Measurements from ENCODE around the gene STARD13. TPM values are rescaled to one million over a fixed set of nuclear protein-coding genes. Genes with fewer than 3 reads are reported as not detected.
A peak's percentile ranks its signal among the peaks of the same experiment; 100 is the strongest.

STARD13 gene
- total RNA-seq, 6 experiments from 2014 or later = 7.0 to 16.1 (median 9.8) TPM

DNA sequence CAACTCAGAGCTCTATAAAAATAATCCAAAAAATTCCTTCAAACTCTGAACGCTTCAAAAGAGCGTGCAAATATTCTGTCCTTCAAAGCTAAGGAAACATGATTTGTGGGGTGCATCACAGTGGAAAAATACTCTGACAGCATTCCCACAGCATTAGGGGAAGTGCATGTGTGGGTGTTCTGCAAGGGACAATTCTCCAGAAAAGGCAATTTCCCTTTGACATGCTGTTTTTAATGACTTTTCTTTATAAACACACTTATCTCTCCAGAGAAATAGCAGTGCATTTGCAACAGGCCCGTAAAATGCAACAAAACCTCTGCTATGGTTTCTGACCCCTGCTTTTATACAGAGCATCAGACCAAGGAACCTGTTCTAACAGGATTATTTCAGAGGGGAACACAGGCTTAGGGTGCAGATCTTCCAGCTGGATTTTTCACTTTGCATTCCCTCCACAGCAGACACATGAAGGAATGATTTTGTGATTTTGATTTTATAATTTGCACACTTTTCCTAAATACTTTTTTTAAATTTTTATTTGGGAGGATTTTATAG is 226.7 kb downstream of the STARD13 start:
- DNase-seq (no peak), ATAC-seq (no peak)
- Histone ChIP-seq H3K36me3 (no peaks in the 10 kb centered on the region), H3K9me3 (no peaks in the 10 kb centered on the region), H3K4me1 (no peaks in the 10 kb centered on the region), H3K4me3 (no peak overlapping the region), H3K27me3 (no peaks in the 10 kb centered on the region), H3K27ac (no peak overlapping the region)
- TF ChIP-seq, protein P1, sequence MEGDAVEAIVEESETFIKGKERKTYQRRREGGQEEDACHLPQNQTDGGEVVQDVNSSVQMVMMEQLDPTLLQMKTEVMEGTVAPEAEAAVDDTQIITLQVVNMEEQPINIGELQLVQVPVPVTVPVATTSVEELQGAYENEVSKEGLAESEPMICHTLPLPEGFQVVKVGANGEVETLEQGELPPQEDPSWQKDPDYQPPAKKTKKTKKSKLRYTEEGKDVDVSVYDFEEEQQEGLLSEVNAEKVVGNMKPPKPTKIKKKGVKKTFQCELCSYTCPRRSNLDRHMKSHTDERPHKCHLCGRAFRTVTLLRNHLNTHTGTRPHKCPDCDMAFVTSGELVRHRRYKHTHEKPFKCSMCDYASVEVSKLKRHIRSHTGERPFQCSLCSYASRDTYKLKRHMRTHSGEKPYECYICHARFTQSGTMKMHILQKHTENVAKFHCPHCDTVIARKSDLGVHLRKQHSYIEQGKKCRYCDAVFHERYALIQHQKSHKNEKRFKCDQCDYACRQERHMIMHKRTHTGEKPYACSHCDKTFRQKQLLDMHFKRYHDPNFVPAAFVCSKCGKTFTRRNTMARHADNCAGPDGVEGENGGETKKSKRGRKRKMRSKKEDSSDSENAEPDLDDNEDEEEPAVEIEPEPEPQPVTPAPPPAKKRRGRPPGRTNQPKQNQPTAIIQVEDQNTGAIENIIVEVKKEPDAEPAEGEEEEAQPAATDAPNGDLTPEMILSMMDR (IDR thresholded peaks at IDR 0.05) = no peak
- no peak for TF ChIP-seq POLR2A (IDR thresholded peaks at IDR 0.05)
- intact Hi-C loops (cut with DNase I) = no loop called here
- 82% methylated on average over 3 of the region's 3 CpGs for WGBS (ENCODE audit: insufficient coverage, low coverage, low lambda C conversion rate, missing lambda C conversion rate)

DNA sequence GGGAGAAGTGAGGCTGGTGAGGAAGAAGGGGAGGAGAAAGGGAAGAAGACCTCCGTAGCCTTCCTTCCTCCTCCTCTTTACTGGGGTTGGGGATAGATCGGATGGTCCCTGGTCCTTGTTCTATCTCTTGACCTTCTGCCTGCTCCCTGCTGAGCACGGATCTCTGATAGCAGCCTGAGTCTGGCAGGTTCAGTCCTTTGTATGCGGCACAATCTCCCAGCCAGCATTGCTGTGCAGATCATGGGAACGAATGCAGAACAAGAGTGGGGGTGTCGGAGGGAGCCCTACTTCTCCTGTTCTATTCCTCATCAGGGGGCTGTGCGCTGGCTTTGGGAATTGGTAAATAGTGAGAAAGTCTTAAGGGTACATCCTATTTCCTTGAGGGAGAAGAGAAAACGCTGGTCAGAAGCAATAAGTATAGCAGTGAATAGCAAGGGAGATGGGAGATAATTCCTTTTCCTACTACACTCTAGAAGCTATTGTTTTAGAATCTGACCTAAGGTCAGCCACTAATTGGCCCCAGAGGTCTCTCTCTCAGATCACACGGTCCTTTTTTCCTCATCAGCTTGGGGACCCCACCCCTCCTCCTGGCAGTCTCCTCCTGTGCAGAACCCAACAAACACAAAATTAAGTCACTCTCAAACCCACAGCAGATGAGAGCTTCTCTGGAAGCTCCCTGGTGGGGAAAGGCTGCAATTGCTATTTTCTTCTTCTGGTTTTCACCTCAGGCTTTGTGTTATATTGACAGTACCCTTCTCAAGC is 228.4 kb downstream of the STARD13 start:
- TF ChIP-seq, protein P1 (IDR thresholded peaks at IDR 0.05) = peak in 3 of 4 donors; percentile 5 to 20 (median 16)
- TF ChIP-seq POLR2A (IDR thresholded peaks at IDR 0.05) = no peak
- H3K36me3 ChIP-seq = no peaks in the 10 kb centered on the region
- H3K4me1 ChIP-seq = no peaks in the 10 kb centered on the region
- DNase-seq (no peak), ATAC-seq (peak in 3 of 4 donors; percentile 21 to 37 (median 23))
- no peak overlapping the region for H3K4me3 ChIP-seq
- H3K27me3 ChIP-seq = no peaks in the 10 kb centered on the region
- WGBS (ENCODE audit: insufficient coverage, low coverage, low lambda C conversion rate, missing lambda C conversion rate) = 47% methylated on average over 8 of the region's 9 CpGs
- intact Hi-C loops (cut with DNase I) = no loop called here
- no peaks in the 10 kb centered on the region for H3K9me3 ChIP-seq
- no peak overlapping the region for H3K27ac ChIP-seq

DNA sequence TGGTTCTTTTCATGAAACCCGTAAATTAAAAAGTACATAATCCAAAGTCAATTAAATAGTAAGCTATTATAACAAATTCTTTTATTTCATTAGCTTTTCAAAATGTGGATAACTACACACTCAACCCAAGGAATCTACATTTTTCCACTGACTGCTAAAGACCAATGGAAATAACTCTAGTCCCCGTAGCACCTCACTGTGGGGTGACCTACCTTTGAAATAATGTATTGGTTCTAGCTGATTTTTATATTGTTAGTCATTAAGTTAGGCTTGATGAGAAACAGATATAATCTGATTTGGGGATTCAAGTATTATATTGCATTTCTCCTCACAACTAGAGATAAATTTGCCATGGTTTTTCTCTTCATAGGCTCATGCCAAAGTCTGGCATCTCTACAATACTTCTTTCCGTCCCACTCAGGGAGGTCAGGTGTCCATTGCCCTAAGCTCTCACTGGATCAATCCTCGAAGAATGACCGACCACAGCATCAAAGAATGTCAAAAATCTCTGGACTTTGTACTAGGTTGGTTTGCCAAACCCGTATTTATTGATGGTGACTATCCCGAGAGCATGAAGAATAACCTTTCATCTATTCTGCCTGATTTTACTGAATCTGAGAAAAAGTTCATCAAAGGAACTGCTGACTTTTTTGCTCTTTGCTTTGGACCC is 232.0 kb downstream of the STARD13 start:
- Histone ChIP-seq H3K27me3 (no peaks in the 10 kb centered on the region), H3K27ac (no peak overlapping the region), H3K36me3 (no peaks in the 10 kb centered on the region), H3K4me3 (no peak overlapping the region), H3K4me1 (no peaks in the 10 kb centered on the region), H3K9me3 (no peaks in the 10 kb centered on the region)
- WGBS (ENCODE audit: insufficient coverage, low coverage, low lambda C conversion rate, missing lambda C conversion rate) = 48% methylated on average over 7 of the region's 7 CpGs
- no peak for DNase-seq
- intact Hi-C loops (cut with DNase I) = no loop called here
- no peak for TF ChIP-seq POLR2A (IDR thresholded peaks at IDR 0.05)
- TF ChIP-seq, protein P1 (IDR thresholded peaks at IDR 0.05) = no peak
- ATAC-seq = peak; percentile 51 to 92 (median 68)

All from right lobe of liver (tissue), 6 donors.